Stromal cell of bone marrow (primary cell): ENCODE measurements around the gene NKD1.

Source experiments
- DNase-seq: peaks from one replicate; pipeline ENCODE4 v3.0.0-alpha.2; 2012; ENCODE audit warnings: low read depth

The NKD1 gene

DNA sequence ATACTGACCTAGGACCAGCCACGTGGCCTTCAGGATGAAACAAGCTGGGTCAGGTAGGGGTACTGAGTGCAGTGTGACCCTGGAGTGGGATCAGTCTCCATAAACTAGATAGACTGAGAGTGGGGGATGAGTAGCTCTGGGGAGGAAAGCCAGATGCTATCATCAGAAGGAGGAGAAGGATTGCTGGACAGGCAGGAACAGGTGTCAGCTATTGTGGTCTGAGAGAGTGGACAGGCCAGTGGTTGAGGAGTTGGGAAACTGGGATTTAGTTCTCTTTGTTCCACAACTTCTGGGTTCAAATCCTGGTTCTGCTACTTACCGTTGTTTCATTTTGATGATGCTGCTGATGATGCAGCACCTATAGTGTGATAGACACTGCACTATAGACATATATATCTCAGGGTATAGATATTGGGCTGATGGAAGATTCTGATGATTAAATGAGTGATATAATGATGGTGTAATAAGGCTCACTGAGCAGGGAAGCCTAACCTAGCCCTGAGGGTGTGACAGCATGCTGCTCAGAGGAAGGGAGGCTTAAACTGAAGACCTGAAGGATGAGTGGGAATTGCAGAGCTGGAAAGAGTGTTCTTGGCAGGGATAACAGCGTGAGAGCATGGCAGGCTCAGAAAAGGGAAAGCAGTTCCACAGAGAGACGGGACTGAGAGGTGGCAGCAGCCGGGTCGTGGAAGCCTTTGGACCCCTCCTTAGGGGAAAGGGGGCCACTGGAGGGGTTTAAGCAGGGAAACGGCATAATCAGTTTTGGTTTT, 66.9 kb downstream of the NKD1 start:
- no peak for DNase-seq

DNA sequence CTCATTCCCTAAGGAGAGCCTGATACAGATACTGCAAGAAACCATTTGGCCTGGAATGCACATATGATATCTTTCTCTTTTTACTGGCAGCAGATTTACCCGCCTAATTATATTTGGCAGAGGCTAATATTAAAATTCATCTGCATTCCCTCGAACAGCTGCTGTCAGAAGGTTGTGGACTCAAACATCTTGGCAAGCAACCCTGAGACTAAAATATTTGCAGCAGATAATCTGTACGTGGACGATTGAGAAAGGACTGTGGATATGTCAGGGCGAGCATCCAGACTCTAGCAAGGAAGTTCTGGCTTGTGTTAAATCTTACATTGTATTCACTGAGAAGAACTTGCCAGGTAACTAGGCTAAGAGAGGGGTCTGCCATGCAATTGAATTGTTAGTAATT, 67.7 kb downstream of the NKD1 start:
- no peak for DNase-seq

DNA sequence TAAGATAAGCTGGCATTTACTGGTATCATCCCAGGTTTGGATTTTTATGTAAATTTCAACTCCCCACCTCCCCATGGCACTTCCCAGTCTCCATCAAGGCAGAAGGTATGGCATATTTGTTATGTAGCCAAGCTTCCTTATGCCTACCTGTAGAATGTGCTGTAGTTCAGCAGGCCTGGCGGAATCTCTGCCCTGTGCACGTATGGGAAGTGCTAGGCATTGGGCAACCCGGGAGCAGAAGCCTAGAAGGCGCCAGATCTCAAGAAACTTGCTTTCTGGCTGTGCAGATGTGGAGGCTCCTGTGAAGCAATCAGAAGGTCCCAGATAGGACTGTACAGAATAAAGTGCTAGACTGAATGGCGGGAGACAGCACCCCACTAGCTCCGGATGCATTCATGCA, 68.2 kb downstream of the NKD1 start:
- no peak for DNase-seq

DNA sequence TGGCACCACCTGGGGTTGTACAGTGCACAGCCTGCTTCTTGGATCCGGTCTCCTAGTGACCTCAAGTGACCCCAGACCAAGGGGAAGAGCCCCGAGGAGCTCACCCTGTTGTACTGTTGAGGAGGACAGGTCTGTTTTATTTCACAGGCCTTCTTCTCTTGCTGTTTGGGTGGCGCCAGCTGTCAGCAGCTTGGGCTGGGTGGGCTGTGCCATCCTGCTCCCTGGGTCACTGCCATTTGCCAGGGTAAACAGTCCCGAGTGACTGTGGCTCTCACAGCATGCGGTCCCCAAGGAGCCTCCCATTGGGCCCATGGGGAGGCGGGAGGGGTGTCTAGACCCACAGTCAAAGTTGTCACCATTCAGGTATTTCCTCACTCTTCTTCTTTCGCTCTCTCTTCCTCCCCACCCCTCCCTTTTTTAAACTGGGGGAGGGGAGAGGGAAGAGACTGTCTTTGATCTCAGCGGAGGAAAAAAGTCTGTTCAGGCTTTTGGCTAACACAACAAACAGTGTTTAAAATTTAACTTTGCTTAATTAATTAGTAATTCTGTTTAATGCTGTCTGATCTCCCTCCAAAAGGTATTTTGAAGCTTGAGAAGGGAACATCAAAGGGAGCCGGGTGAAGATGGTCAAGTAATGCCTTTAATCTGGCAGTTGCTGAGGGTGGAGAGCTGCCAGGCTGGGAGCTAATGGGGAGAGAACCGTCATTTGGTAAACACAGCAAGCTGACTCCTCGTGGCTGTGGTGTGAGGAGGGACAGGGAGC, 68.9 kb downstream of the NKD1 start:
- no peak for DNase-seq

DNA sequence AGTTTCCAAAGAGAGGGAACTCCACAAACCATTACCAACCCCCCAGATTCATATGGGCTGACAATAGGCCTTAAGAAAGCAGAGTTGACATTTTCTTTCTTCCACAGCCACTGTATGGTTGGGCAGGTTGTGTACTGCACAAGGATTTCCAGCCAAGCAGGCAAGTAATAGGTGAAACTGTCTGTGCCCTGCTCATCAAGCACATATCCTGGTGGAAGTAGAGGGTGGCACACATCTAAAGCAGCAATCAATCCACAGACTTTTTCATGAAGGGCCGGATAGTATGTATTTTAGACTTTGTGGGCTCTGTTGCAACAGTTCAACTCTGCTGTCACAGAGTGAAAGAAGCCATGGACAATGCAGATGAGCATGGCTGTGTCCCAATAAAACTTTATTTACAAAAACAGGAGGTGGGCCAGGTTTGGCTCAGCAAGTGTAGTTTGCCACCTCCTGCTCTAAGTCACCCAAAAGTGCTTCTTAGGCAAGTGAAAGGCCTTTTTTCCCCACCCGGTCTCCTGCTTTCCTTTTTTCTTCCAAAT, 69.5 kb downstream of the NKD1 start:
- DNase-seq = no peak

DNA sequence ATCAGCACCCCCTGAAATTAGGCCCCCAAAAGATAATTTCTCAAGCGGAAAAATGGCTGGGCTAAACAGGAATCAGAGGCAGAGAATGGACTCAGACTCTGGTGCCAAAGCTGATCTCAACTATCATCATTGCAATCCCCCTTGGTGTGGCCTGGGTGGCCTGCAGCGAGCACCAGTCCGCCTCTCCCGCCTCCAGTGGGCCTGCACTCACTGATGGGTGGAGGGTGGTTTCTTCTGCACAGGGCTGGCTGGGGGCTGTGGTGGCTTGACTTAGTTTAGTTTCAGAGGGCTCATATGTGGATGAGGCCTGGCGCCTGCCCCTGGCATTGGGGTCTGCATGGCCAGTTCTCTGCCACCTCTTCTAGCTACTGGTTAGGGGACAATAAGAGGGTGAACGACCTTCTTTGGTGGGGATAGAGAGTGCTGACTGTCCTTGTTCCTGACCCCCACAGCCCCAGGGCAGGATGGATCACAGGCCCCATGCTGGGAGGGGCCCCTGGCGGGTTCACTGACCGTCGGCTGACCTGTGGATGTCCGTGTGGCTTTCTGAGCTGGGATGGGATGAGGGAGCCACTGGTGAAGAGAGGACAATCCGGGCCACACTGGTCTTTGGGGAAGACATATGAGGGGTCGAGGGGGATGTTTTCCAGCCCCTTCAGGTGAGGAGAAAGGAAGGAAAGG, 70.2 kb downstream of the NKD1 start:
- DNase-seq = no peak

DNA sequence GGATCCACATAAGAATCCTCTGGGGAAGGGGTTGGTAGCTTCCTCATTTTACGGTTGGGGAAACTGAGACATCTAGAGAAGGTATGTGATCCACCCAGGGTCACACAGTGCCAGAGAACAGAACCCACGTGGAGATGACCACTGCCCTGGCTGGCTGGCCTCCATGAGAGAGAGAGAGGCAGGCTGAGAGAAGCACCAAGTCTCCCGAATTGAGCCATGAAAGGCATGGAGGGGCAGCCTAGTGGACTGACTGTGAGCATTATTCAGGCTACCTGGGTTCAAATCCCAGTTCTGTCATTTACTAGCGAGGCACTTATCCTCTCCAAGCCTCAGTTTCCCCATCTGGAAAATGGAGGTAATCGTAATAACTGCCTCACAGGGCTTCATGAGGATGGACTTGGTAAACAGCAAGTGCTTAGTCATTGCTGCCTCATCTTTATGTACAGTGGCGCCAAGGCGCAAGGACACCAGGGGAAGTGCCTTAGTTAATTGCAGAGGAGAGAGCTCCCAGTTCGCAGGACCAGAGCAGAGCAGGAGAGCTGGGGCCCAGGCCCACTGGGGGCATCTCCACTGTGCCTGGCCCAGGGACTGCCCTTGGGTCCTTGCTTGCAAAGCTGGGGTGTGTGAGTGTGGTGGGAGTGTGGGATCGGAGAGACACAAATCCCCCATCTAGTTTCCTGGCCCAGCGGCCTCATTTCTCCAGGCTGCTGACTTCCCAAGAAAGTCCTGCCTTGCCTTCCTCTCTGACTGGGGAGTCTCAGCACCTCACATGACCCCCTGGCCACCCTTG, 71.7 kb downstream of the NKD1 start:
- no peak for DNase-seq

DNA sequence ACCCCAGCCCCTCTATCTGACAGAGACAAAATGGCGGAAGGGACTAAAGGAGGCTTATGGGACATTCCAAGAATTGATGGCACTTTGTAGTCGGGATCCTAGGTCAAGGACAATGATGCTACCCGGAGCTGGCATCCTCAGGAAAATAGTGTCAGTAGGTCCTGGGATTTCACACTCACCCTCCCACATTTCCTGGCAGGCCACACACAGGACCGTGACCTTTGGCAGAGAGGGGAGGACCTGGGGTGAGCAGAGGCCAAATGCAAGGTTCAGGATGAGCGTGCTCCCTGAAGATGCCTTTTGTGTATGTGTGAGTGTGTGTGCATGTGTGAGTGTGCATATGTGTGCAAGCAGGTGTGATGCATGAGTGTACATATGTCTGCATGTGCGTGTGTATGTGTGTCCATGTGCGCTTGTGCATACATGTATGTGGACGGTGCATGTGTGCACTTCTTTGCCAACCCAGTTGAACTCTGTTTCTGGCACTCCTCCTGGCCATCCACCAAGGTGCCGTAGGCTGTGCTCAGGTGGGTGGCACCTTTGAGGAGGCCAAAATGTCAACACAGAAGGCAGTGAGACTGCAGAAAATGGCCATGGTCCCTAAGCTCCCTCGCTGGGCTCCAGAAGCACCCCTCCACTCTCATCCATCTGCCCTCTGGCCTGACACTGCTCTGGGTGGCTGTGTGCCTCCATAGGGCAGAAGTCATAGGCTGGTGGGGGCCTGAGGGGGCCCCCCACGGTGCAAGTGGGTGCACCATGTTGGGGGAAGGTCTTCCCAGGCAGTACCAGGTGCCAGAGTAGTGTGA, 72.7 kb downstream of the NKD1 start:
- DNase-seq = no peak

DNA sequence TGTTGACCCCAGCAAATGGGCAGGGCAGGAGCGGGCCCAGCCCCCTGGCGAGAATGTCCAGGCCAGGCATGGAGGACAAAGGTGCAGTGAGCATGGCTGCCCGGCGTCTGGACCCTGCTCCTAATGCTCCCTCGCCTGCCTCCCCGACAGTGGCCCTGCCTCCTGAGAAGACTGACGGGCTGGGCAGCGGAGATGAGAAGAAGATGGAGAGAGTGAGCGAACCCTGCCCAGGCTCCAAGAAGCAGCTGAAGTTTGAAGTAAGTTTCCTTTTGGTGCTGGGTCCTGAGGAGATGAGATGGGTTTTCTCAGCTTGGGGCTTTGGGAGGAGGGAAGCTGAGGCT, 73.2 kb downstream of the NKD1 start:
- DNase-seq = no peak

DNA sequence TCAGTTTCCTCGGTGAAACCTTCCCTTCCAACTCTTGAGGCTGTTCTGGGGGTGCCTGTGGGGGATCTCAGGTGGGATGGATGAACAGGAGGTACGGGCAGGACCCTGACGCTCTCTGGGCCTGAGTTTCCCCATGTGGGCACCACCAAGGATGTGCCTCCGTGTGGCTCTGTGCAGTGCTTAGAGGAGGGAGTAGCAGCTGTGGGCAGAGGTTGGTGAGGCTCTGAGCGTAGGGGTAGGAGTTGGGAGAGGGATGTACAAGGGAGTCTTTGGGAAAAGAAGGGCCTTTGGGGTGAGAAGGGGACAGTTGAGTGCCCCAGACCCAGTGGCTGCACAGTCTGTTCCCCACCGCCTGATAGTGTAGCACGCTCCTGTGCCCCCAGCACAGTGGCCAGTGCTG, 73.8 kb downstream of the NKD1 start:
- no peak for DNase-seq

DNA sequence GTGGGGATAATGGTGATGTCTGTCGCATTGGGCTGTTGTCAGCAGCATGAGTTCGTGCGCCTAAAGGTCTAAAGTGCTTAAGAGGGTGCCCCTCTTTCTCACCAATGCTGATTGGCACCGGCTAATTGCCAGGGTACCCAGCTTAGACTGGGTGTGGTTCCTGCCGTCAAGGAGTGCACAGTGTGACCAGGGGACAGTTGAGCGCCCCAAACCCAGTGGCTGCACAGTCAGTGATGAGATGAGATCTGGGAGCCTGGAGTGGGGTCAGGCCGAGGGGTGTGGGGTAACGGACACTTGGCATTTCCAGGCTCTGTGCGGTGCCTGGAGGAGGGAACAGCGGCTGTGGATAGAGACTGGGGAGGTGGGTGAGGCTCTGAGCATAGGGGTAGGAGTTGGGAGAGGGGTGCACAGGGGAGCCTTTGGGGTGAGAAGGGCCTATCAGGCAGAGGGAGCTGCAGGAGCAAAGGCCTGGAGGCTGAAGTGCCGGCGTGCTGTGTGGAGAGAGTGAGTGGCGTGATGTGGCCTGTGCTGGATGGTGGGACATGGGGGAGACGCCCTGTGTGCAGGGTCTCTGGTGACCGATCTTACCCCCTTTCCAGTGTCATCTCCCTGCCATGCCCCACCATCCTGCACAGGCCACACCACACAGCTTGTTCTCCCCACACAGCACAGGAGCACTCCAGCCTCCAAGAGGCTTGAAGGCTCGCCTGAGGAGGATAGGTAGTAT, 74.6 kb downstream of the NKD1 start:
- no peak for DNase-seq

DNA sequence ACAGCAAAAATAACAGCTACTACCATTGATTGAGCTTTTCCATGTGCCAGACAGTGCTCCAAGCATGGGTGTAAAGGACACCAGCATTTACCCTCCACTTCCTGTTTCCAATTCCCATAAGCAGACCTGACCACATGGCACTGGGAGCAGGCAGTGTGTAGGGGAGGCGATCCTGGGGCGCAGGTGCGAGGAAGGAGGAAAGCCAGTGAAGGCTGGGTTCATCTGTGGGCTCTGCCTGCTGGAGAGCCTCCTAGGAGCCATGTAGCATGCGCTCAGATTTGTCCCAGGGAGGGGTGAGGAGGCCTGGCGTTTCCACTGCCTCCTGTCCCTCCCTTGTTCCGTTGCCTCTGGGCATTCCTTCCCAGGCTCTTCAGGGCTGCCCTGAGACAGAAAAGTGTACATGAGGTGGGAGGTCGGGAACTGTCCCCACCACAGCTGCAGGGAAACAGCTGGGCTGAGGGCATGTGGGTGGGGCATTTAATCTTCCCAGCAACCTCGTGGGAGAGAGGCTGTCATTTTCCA, 76.3 kb downstream of the NKD1 start:
- no peak for DNase-seq

DNA sequence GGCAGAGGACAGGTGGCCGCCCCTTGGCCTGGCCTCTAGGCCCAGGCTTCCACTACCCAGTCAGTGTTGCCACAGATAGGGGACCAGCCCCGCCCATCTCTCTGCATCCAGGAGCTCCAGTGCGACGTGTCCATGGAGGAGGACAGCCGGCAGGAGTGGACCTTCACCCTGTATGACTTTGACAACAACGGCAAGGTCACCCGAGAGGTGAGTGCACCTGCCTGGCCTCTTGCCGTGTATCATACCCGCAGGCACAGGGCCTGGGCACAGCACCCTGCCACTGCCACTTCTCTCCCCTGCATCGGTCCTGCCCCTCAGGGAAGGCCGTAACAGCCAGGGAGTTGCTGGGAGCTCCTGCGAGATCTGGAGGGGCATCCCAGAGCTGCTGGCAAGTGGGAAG, 77.2 kb downstream of the NKD1 start:
- DNase-seq = no peak

DNA sequence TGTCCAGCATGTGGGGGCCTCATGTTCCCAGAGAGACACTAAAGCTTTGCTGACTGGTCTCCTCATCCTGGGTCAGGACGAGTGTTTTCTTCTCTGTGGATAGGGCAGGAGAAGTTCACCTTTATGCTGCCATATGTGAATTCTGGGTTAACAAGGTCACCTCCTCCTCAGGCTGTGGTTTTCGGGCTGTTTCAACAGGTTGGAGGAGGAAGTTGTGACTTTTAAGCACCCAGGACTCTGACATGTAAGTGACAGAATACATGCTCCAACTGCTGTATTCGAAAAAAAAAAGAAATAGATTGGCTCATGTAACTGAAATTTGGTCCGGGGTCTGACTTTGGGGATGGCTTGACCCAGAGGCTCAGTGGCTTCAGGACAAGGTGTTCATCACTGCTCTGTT, 78.7 kb downstream of the NKD1 start:
- DNase-seq = no peak

DNA sequence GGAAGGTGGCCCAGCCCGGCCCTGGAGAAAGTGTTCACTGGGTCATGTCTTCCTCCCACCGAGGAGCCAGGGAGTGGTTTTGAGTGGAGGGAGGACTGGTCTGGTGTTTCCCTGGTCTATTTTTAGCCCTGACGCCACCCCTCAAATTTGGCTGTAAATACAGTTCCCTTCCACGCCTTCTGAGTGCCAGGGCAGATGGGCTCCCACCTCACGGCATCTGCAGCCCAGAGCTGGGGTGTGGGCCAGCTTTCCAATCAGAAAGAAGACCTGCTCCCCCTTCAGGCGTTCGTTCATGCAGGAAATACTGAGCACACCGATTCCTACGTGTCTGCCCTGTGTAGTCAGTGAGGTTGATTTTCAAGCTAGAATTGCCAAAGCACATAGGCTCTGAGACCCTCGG, 79.2 kb downstream of the NKD1 start:
- peak; percentile 3 for DNase-seq

DNA sequence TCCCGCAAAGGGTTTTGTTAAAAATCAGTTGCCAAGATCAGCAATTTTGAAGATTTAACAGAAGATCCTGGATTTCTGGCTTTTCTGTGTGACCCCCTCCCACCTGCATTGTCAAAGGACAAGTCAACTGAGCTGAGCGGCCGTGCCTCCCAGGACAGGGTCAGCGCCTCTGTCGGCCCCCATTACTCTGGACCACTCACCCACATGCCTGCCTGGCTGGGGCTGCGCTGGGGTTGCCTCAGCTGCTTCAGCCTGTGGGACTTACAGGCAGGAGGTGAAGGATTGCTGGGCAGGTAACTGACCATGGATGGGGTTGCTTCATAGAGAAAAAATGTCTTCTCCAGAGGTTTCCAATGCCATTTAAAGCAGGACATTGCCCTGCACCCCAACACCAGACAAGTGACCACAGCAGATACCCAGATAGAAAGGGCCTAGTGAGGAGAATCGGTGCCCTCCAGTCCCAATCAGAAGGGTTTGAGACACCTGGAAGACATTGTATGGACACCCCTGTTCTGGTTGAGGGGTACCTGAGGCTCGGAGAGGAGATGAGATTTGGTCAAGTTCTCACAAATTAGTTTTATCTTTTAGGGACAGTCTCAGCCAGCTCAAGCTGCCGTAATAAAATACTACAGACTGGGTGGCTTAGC, 80.1 kb downstream of the NKD1 start:
- no peak for DNase-seq

DNA sequence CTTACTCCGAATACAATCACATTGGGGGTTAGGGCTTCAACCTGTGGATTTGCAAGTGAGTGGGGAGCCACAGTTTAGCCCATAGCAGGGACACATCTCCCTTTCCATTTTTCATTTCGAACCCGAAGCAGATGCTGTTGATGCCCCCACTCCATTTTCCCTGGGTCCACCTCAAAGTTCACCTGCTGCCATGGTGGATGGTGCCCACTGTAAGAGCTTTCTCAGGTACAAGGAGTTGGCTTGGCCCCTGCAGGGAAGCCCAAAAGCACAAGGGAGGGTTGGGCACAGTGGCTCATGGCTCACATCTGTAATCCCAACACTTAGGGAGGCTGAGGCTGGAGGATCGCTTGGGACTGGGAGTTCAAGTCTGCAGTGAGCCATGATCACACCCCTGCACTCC, 81.1 kb downstream of the NKD1 start:
- no peak for DNase-seq

DNA sequence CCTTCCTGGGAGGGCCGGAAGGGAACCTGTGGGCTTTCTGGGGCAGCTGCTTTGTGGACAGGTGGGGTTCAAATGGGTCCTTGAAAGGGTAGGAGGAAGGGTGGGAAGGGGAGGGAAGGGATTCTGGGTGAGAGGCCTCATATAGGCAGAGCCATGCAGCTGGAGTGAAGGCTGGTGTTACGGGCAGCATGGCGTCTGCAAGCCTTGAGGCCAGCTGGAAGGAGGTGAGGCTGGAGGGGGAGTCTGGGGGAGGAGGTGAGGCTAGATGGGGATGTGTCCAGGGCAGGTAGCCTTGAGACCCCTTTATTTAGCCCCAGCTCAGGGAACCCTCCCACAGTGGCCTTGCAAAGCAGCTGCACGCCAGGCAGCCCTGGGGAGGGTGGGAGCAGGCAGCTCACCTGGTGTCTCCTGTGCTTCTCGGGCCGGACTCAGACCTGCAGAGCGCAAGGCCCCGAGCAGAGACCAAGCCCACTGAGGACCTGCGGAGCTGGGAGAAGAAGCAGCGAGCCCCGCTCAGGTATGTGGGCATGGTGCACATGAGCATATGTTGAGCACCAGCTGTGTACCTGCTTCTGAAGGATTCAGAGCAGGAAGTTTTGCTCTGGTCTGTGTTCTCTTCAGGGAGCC, 82.3 kb downstream of the NKD1 start:
- DNase-seq = no peak

DNA sequence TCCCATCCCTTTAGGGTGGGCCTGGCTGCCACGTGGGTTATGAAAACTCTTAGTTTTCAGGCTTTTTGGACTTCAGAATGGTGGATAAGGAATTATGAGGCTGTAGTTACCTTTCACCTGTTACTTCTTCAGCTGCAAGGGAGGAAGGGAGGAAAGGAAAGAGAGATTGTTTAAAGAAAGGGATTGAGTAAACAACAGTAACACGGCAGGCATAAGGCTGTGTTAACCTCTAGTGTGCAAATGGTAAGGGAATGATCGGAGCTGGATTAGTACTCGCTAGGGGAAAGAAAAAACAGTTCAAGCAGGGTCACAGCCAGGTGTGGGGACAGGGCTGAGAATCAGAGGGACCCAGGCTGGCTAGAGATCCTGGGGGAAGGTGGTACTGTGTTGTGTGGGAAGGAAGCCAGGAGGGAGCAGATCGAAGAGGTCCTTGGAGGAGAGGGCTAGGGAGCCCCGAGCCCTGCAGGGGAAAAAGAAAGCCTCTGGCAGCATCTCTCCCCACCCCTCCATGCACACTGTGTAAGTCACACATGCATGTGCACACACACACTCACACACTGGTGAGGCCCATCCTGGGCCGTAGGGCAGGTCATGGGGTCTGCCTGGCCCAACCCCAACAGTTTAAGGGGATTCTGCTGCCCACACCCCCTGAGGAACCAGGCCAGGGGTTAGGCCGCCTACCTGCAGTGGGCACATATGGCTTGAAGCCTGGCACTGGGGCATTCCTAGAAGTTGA, 83.2 kb downstream of the NKD1 start:
- no peak for DNase-seq
